BJ (cell line): ENCODE results near the gene USP17L27. TPM values are rescaled to one million over a fixed set of nuclear protein-coding genes. Genes with fewer than 3 reads are reported as not detected.
"Not testable (repeated sequence)": the region's sequence is repeated elsewhere in the genome, so short reads cannot be mapped to it uniquely, and the experiment has no call there.

ENCODE experiments used
- CTCF ChIA-PET: fragments of 350-600 bp; formaldehyde crosslinking; extraction: SDS; loops from one replicate; lab custom pipeline; 2021; ENCODE audit warnings: antibody characterized with exemption, inconsistent platforms; lab: Yijun Ruan, JAX
- POLR2A ChIA-PET: fragments of 300-600 bp; sonication (Branson Sonifier 250); formaldehyde crosslinking; extraction: SDS; loops from one replicate; lab custom pipeline; 2021; ENCODE audit warnings: antibody characterized with exemption; lab: Charles Lee
- DNase-seq: peaks from one replicate; pipeline ENCODE4 v3.0.0-alpha.2; 2011; ENCODE audit warnings: low read depth
- H3K27me3 ChIP-seq: 2 replicates; pipeline ENCODE4 v1.6.0; 2011; ENCODE audit warnings: low read length; ENCODE audit not compliant: control insufficient read depth, insufficient read depth
- H3K36me3 ChIP-seq: 2 replicates; pipeline ENCODE4 v1.5.1; 2011; ENCODE audit warnings: low read length; ENCODE audit not compliant: control insufficient read depth, insufficient read depth
- H3K4me3 ChIP-seq: 2 replicates; pipeline ENCODE4 v1.5.1; 2011; ENCODE audit warnings: low read depth, mild to moderate bottlenecking, control low read depth, low read length
- polyA plus RNA-seq: library from polyadenylated mRNA; depleted of rRNA; stranded (reverse); fragments of >200 nt; gene quantifications from 2 replicates; pipeline ENCODE4 v1.2.3, GENCODE V29; 2011; rRNA removed
- TF ChIP-seq, protein P1 (sequence below): IDR thresholded peaks from 2 replicates; pipeline ENCODE4 v1.5.1; 2011; ENCODE audit warnings: low read depth, mild to moderate bottlenecking, control low read depth, inconsistent platforms, low read length, moderate library complexity; ENCODE audit not compliant: insufficient read depth

The USP17L27 gene
- polyA plus RNA-seq, 1 experiment: not detected

- peak overlapping the region; percentile 30 for H3K4me3 ChIP-seq
- CTCF ChIA-PET: interaction anchor here (1.1 to 1.3 kb wide), 2 partner anchors 380 kb away, joined by 3 read pairs; no protein-coding TSS in a partner anchor
- TF ChIP-seq, protein P1, sequence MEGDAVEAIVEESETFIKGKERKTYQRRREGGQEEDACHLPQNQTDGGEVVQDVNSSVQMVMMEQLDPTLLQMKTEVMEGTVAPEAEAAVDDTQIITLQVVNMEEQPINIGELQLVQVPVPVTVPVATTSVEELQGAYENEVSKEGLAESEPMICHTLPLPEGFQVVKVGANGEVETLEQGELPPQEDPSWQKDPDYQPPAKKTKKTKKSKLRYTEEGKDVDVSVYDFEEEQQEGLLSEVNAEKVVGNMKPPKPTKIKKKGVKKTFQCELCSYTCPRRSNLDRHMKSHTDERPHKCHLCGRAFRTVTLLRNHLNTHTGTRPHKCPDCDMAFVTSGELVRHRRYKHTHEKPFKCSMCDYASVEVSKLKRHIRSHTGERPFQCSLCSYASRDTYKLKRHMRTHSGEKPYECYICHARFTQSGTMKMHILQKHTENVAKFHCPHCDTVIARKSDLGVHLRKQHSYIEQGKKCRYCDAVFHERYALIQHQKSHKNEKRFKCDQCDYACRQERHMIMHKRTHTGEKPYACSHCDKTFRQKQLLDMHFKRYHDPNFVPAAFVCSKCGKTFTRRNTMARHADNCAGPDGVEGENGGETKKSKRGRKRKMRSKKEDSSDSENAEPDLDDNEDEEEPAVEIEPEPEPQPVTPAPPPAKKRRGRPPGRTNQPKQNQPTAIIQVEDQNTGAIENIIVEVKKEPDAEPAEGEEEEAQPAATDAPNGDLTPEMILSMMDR: peak; percentile 42
- DNase-seq, H3K27me3 ChIP-seq, H3K36me3 ChIP-seq, POLR2A ChIA-PET: not testable (repeated sequence)
Measured at GRCh38 chr4:9381012-9381534, 37.1 kb downstream of the USP17L27 start.

GRCh38 chr4:9384126-9384525, 40.2 kb downstream of the USP17L27 start:
- CTCF ChIA-PET: no interaction called here

DNA sequence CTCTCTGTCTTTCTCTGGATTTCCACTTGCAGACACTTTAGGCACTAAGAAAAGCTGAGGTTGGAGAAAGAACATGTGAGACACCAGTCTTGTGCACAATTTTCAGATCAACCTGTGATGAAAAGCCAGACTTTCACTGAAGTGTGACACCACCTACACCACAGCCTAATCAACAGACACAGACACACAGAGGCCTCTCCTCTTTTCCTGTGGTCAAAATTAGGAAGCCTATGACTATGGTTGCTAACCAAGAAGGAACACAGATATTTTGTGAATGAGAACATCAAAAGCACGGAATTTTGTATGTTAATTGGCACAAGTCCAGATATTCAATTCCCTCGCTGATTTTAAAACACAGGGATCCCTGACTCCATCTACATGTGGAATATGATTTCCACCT, 45.1 kb downstream of the USP17L27 start:
- POLR2A ChIA-PET, CTCF ChIA-PET: not testable (repeated sequence)

More at GRCh38 chr4:9384126-9384525, 40.2 kb downstream of the USP17L27 start:
- TF ChIP-seq, protein P1: no peak
- no peak for DNase-seq
- POLR2A ChIA-PET: no interaction called here
- H3K27me3 ChIP-seq: no peaks in the 10 kb centered on the region
- no peak overlapping the region for H3K4me3 ChIP-seq
- no peaks in the 10 kb centered on the region for H3K36me3 ChIP-seq

More for the DNA sequence above, 45.1 kb downstream of the USP17L27 start:
- H3K4me3 ChIP-seq, DNase-seq, H3K27me3 ChIP-seq, H3K36me3 ChIP-seq: not testable (repeated sequence)

Other genes with a start within 250 kb of the USP17L27 start
- gene FAM90A26, start 173.7 kb upstream of the USP17L27 start, polyA plus RNA-seq: not detected in 2 replicates
- not detected in 2 replicates for gene USP17L10, start 133.5 kb upstream of the USP17L27 start, polyA plus RNA-seq
- gene USP17L11, start 128.7 kb upstream of the USP17L27 start, polyA plus RNA-seq: not detected in 2 replicates
- gene USP17L12, start 124.0 kb upstream of the USP17L27 start, polyA plus RNA-seq: not detected in 2 replicates
- not detected in 2 replicates for gene USP17L13, start 119.3 kb upstream of the USP17L27 start, polyA plus RNA-seq
- not detected in 2 replicates for gene USP17L15, start 109.8 kb upstream of the USP17L27 start, polyA plus RNA-seq
- not detected in 2 replicates for gene USP17L17, start 100.3 kb upstream of the USP17L27 start, polyA plus RNA-seq
- not detected in 2 replicates for gene USP17L18, start 95.5 kb upstream of the USP17L27 start, polyA plus RNA-seq
- gene USP17L19, start 90.8 kb upstream of the USP17L27 start, polyA plus RNA-seq: not detected in 2 replicates
- gene USP17L20, start 86.0 kb upstream of the USP17L27 start, polyA plus RNA-seq: not detected in 2 replicates
- not detected in 2 replicates for gene USP17L21, start 81.3 kb upstream of the USP17L27 start, polyA plus RNA-seq
- not detected in 2 replicates for gene USP17L22, start 76.5 kb upstream of the USP17L27 start, polyA plus RNA-seq
- not detected in 2 replicates for gene USP17L24, start 19.0 kb upstream of the USP17L27 start, polyA plus RNA-seq
- gene USP17L25, start 14.2 kb upstream of the USP17L27 start, polyA plus RNA-seq: not detected in 2 replicates
- gene USP17L26, start 9.5 kb upstream of the USP17L27 start, polyA plus RNA-seq: not detected in 2 replicates
- not detected in 2 replicates for gene USP17L5, start 4.7 kb upstream of the USP17L27 start, polyA plus RNA-seq
- gene USP17L28, start 4.7 kb downstream of the USP17L27 start, polyA plus RNA-seq: not detected in 2 replicates
- gene USP17L29, start 9.5 kb downstream of the USP17L27 start, polyA plus RNA-seq: not detected in 2 replicates
- not detected in 2 replicates for gene USP17L30, start 19.0 kb downstream of the USP17L27 start, polyA plus RNA-seq
- gene DEFB131A, start 100.3 kb downstream of the USP17L27 start, polyA plus RNA-seq: not detected in 2 replicates